H9 (cell line): ENCODE results near the gene BAHD1. TPM values are rescaled to one million over a fixed set of nuclear protein-coding genes. Genes with fewer than 3 reads are reported as not detected.

Source experiments
- DNase-seq: peaks from one replicate; pipeline ENCODE4 v3.0.0-alpha.2; 2017
- H2AFZ ChIP-seq: one replicate; pipeline ENCODE4 v1.6.1; 2013; ENCODE audit warnings: mild to moderate bottlenecking, low read length, control low read depth, moderate library complexity
- H2AK5ac ChIP-seq: 2 replicates; pipeline ENCODE4 v1.6.1; 2013; ENCODE audit warnings: low read length, control low read depth, mixed read lengths; ENCODE audit not compliant: insufficient read length
- H2BK120ac ChIP-seq: one replicate; pipeline ENCODE4 v1.6.1; 2013; ENCODE audit warnings: low read depth, mild to moderate bottlenecking, low read length, control low read depth, inconsistent platforms; ENCODE audit not compliant: poor library complexity, severe bottlenecking
- H2BK12ac ChIP-seq: 2 replicates; pipeline ENCODE4 v1.6.1; 2013; ENCODE audit warnings: low read length, control low read depth, mixed read lengths, low read depth; ENCODE audit not compliant: insufficient read length
- H2BK15ac ChIP-seq: 2 replicates; pipeline ENCODE4 v1.6.1; 2013; ENCODE audit warnings: low read depth, low read length, control low read depth
- H2BK20ac ChIP-seq: one replicate; pipeline ENCODE4 v1.6.1; 2013; ENCODE audit warnings: low read depth, mild to moderate bottlenecking, low read length, control low read depth, inconsistent platforms; ENCODE audit not compliant: poor library complexity, severe bottlenecking
- H2BK5ac ChIP-seq: 2 replicates; pipeline ENCODE4 v1.6.1; 2013; ENCODE audit warnings: low read length, control low read depth, mixed read lengths; ENCODE audit not compliant: insufficient read length
- H3K14ac ChIP-seq: 2 replicates; pipeline ENCODE4 v1.6.1; 2013; ENCODE audit warnings: low read length, control low read depth; ENCODE audit not compliant: insufficient read depth
- H3K18ac ChIP-seq: 2 replicates; pipeline ENCODE4 v1.6.1; 2013; ENCODE audit warnings: low read depth, mild to moderate bottlenecking, mixed read lengths, low read length, control low read depth; ENCODE audit not compliant: insufficient read length
- H3K23ac ChIP-seq: 2 replicates; pipeline ENCODE4 v1.6.1; 2013; ENCODE audit warnings: low read length, control low read depth, mixed read lengths, low read depth; ENCODE audit not compliant: insufficient read length
- H3K23me2 ChIP-seq: 2 replicates; pipeline ENCODE4 v1.6.1; 2013; ENCODE audit warnings: low read depth, mild to moderate bottlenecking, mixed read lengths, low read length, control low read depth; ENCODE audit not compliant: insufficient read length, poor library complexity, severe bottlenecking
- H3K27ac ChIP-seq: 2 replicates; pipeline ENCODE4 v1.5.1; 2013; ENCODE audit warnings: low read length, control low read depth, mixed read lengths, low read depth; ENCODE audit not compliant: insufficient read length
- H3K27me3 ChIP-seq: 2 replicates; pipeline ENCODE4 v1.6.1; 2013; ENCODE audit warnings: low read length, control low read depth, inconsistent platforms; ENCODE audit not compliant: insufficient read depth
- H3K4ac ChIP-seq: 2 replicates; pipeline ENCODE4 v1.6.1; 2013; ENCODE audit warnings: low read depth, mild to moderate bottlenecking, control low read depth, inconsistent platforms, low read length, moderate library complexity
- H3K4me1 ChIP-seq: 2 replicates; pipeline ENCODE4 v1.6.1; 2013; ENCODE audit warnings: low read length, control low read depth, inconsistent platforms; ENCODE audit not compliant: insufficient read depth
- H3K4me2 ChIP-seq: 2 replicates; pipeline ENCODE4 v1.6.1; 2013; ENCODE audit warnings: low read length, control low read depth, mixed read lengths; ENCODE audit not compliant: insufficient read length, insufficient read depth
- H3K56ac ChIP-seq: 2 replicates; pipeline ENCODE4 v1.6.1; 2013; ENCODE audit warnings: low read depth, mild to moderate bottlenecking, mixed read lengths, low read length, control low read depth; ENCODE audit not compliant: insufficient read length
- H3K79me1 ChIP-seq: 2 replicates; pipeline ENCODE4 v1.6.1; 2013; ENCODE audit warnings: low read depth, mild to moderate bottlenecking, moderate library complexity, low read length, control low read depth, inconsistent platforms; ENCODE audit not compliant: insufficient read depth, poor library complexity, severe bottlenecking
- H3K79me2 ChIP-seq: 2 replicates; pipeline ENCODE4 v1.6.1; 2013; ENCODE audit warnings: low read length, control low read depth, inconsistent platforms; ENCODE audit not compliant: insufficient read depth
- H3K9ac ChIP-seq: 2 replicates; pipeline ENCODE4 v1.6.1; 2013; ENCODE audit warnings: low read length, control low read depth, mixed read lengths; ENCODE audit not compliant: insufficient read length; ENCODE audit errors: extremely low read depth
- H3K9me3 ChIP-seq: one replicate; pipeline ENCODE4 v1.6.1; 2013; ENCODE audit warnings: low read depth, low read length, inconsistent platforms; ENCODE audit not compliant: control insufficient read depth
- H3T11ph ChIP-seq: one replicate; pipeline ENCODE4 v1.6.1; 2013; ENCODE audit warnings: mild to moderate bottlenecking, low read length, control low read depth, inconsistent platforms
- H4K20me1 ChIP-seq: one replicate; pipeline ENCODE4 v1.6.1; 2013; ENCODE audit not compliant: control insufficient read depth, insufficient read length, insufficient read depth
- H4K5ac ChIP-seq: 2 replicates; pipeline ENCODE4 v1.6.1; 2013; ENCODE audit warnings: low read depth, mild to moderate bottlenecking, mixed read lengths, low read length, control low read depth; ENCODE audit not compliant: insufficient read length
- H4K8ac ChIP-seq: replicated peaks from 2 replicates; pipeline ENCODE4 v1.6.1; 2013; ENCODE audit warnings: low read length, control low read depth, mixed read lengths, low read depth; ENCODE audit not compliant: insufficient read length
- H4K91ac ChIP-seq: 2 replicates; pipeline ENCODE4 v1.6.1; 2013; ENCODE audit warnings: low read depth, mild to moderate bottlenecking, moderate library complexity, mixed read lengths, low read length, control low read depth; ENCODE audit not compliant: insufficient read length
- H3K27ac Mint-ChIP-seq, 3 experiments: 2 replicates in 2 of 3; 3 replicates in 1 of 3; pipeline ENCODE4 v1.8.0; 2020 to 2021; ENCODE audit warnings: mixed read lengths in 3 of 3, mild to moderate bottlenecking in 1 of 3, moderate library complexity in 1 of 3
- H3K27me3 Mint-ChIP-seq: 2 replicates; pipeline ENCODE4 v1.8.0; 2021; ENCODE audit warnings: low read depth, mild to moderate bottlenecking, moderate library complexity, mixed read lengths
- H3K36me3 Mint-ChIP-seq, 3 experiments: 2 replicates in 2 of 3; 3 replicates in 1 of 3; pipeline ENCODE4 v1.8.0; 2020 to 2021; ENCODE audit warnings: low read depth in 3 of 3, mixed read lengths in 3 of 3; ENCODE audit not compliant: insufficient read depth in 1 of 3
- H3K4me1 Mint-ChIP-seq, 2 experiments: 2 replicates each; pipeline ENCODE4 v1.8.0; 2020; ENCODE audit warnings: mixed read lengths in 2 of 2
- H3K4me3 Mint-ChIP-seq, 2 experiments: 2 replicates in 1 of 2; 3 replicates in 1 of 2; pipeline ENCODE4 v1.8.0; 2020 to 2021; ENCODE audit warnings: mild to moderate bottlenecking in 2 of 2, mixed read lengths in 2 of 2, moderate library complexity in 1 of 2
- H3K9me3 Mint-ChIP-seq, 2 experiments: 2 replicates in 1 of 2; 3 replicates in 1 of 2; pipeline ENCODE4 v1.8.0; 2020; ENCODE audit warnings: mild to moderate bottlenecking in 2 of 2, mixed read lengths in 2 of 2, moderate library complexity in 1 of 2
- CTCF ChIP-seq: fragments of 200-600 bp; sonication (generic); conservative IDR thresholded peaks from 3 replicates; pipeline ENCODE4 v1.8.0; 2021; ENCODE audit warnings: antibody characterized with exemption, mild to moderate bottlenecking
- WGBS: extraction: QIAGEN DNeasy Blood & Tissue Kit; methylation state at CpG from one replicate; pipeline ENCODE4 v1.1.7; 2013; ENCODE audit warnings: missing lambda C conversion rate, low lambda C conversion rate, mixed read lengths; ENCODE audit not compliant: insufficient read length; ENCODE audit errors: extremely low coverage; 5-methylcytosine and 5-hydroxymethylcytosine counted together
- total RNA-seq: library from RNA; stranded (reverse); gene quantifications from 2 replicates; pipeline ENCODE4 v1.2.1, GENCODE V29; 2021

The BAHD1 gene
- total RNA-seq, 1 experiment from 2014 or later, result 54.1 TPM

- no peak overlapping the region for H2BK20ac ChIP-seq
- no CpG with 5 or more reads among the region's 5 CpGs for WGBS
- H3K79me1 ChIP-seq, result no peaks in the 10 kb centered on the region
- Mint-ChIP-seq H3K27me3 (peaks cover 20% of the 10 kb centered on the region), H3K27ac (no peak overlapping the region), H3K4me3 (no peak overlapping the region), H3K36me3 (no peaks in the 10 kb centered on the region), H3K4me1 (peaks cover 29 to 30% of the 10 kb centered on the region in 2 experiments), H3K9me3 (no peaks in the 10 kb centered on the region)
- DNase-seq, result no peak
- no peak overlapping the region for H3K14ac ChIP-seq
- H3K27ac ChIP-seq, result no peak overlapping the region
- H4K5ac ChIP-seq, result no peak overlapping the region
- H3K56ac ChIP-seq, result no peak overlapping the region
- H3K9ac ChIP-seq, result no peak overlapping the region
- no peak overlapping the region for H2BK15ac ChIP-seq
- H3K79me2 ChIP-seq, result no peaks in the 10 kb centered on the region
- TF ChIP-seq CTCF, result no peak
- no peak overlapping the region for H3K4ac ChIP-seq
- no peak overlapping the region for H4K8ac ChIP-seq
- no peak overlapping the region for H2AK5ac ChIP-seq
- no peak overlapping the region for H3K4me2 ChIP-seq
- H3K23me2 ChIP-seq, result no peaks in the 10 kb centered on the region
- no peaks in the 10 kb centered on the region for H4K20me1 ChIP-seq
- no peak overlapping the region for H3K23ac ChIP-seq
- no peaks in the 10 kb centered on the region for H3K27me3 ChIP-seq
- no peaks in the 10 kb centered on the region for H3K9me3 ChIP-seq
- peaks cover 6% of the 10 kb centered on the region; the same call in 1 of the 2 replicates for H3K4me1 ChIP-seq
- no peak overlapping the region for H2BK5ac ChIP-seq
- H3T11ph ChIP-seq, result no peak overlapping the region
- no peak overlapping the region for H3K18ac ChIP-seq
- no peak overlapping the region for H2BK120ac ChIP-seq
- no peak overlapping the region for H4K91ac ChIP-seq
- no peak overlapping the region for H2AFZ ChIP-seq
- H2BK12ac ChIP-seq, result no peak overlapping the region
Observed at GRCh38 chr15:40425681-40426080, 15.1 kb upstream of the BAHD1 start.
